ENCODE results near the gene SCAI.

DNA sequence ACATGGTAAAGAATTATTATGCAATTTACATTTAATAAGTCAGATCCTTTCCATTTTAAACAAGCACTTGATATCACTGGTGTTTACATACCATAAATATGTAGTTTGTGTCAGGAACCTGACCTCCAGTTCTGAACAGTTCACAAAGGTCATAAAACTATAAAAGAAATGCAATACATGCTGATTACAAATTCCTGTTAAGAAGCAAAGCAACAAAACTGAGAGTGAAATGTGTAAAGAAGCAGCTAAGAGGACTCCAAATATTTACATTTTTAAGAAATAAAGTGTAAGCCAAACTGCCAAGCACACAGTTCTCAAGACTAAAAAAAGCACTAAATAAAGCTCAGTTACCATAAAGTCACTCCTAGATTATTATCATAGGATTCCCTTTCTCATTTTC, 17.4 kb upstream of the SCAI start:
- TF ChIP-seq, protein P1, sequence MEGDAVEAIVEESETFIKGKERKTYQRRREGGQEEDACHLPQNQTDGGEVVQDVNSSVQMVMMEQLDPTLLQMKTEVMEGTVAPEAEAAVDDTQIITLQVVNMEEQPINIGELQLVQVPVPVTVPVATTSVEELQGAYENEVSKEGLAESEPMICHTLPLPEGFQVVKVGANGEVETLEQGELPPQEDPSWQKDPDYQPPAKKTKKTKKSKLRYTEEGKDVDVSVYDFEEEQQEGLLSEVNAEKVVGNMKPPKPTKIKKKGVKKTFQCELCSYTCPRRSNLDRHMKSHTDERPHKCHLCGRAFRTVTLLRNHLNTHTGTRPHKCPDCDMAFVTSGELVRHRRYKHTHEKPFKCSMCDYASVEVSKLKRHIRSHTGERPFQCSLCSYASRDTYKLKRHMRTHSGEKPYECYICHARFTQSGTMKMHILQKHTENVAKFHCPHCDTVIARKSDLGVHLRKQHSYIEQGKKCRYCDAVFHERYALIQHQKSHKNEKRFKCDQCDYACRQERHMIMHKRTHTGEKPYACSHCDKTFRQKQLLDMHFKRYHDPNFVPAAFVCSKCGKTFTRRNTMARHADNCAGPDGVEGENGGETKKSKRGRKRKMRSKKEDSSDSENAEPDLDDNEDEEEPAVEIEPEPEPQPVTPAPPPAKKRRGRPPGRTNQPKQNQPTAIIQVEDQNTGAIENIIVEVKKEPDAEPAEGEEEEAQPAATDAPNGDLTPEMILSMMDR (IDR thresholded peaks at IDR 0.05): no peak
- TF ChIP-seq POLR2A (IDR thresholded peaks at IDR 0.05): no peak

Measured in right lobe of liver (tissue), 4 donors.